ENCODE results near the gene GNA14.
"Not testable (repeated sequence)": the region's sequence is repeated elsewhere in the genome, so short reads cannot be mapped to it uniquely, and the experiment has no call there.

Gene GNA14

DNA sequence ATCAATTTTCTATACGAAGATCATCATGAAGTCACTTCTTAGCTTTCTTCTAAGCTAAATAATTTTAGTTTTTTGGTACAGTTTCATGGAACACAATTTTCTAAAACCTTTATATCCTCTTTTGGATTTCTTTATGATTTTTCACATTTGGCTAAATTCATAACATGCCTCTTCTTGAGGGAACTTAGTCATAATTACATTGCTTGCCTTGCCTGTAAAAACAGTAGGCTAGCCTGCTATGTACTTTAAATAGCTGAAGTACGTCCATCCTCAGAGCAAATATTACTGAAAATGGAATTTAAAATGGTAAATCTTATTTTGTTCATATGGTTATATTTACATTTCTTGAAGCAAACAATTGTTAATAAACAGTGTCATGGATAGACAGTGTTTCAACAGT lies 245.8 kb downstream of the GNA14 start:
- no peak for DNase-seq (ENCODE audit: low spot score)

DNA sequence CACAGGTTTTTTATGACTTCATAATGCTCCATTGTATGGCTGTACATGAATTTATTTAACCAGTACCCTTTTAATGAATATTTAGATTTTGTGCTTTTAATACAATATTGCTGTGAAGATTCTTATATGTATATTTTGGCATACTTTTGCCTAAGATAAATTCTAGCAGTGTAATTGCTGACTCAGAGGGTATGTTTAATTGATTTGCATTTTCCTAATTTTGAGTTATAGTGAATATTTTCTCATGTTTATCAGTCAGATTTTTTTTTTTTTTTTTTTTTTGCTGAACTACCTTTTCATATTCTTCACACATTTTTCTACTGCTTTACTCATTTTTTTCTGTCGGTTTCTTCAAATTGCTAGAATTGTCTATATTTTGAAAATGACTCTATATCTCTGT lies 248.2 kb downstream of the GNA14 start:
- no peak for DNase-seq (ENCODE audit: low spot score)

DNA sequence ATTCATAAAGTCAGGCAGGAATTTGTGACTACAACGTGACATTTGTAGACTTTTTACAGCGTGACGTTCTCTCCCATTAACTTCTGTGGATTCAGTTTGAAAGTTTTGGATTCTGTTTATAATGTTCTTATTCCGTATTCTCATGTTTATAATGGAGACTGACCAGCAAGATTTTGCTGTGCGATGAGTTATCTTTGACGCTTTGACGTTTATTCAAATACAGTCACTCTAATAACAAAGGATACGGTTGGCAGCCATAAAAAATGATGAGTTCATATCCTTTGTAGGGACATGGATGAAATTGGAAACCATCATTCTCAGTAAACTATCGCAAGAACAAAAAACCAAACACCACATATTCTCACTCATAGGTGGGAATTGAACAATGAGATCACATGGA lies 249.5 kb downstream of the GNA14 start:
- not testable (repeated sequence) for DNase-seq (ENCODE audit: low spot score)

DNA sequence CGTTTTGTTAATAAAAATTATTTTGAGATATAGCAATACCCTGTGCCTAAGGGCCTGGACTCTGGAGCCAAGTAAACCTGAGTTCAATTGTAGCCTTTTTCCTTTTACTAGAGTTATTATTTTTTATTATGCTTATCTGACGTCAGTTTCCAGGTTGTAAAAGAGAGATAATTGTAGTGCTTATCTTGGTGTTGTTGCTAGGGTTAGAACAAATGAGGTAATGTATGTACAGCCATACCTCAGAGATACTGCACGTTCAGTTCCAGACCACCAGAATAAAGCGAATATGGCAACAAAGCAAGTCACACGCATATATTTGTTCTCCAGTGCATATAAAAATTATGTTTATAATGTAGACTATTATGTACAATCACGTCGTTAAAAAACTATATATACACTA lies 255.8 kb downstream of the GNA14 start:
- DNase-seq (ENCODE audit: low spot score) = no peak

DNA sequence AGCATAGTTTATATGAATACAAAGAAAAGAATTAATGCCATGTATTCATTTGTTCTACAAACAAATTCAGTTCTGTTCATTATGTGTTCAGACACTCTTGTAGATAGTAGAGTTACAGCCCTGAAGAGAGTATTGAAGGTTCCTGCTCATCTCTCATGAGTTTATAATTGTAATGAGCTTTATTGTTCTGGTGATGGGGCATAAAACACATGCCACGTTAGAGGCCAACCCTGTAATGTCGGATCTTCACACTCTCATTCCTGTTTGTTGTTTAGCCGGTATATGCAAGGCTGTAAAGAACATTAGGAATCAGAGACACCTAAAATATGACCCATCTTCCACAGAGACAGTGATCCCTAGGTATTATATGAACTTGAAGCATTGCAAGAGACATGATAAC lies 256.3 kb downstream of the GNA14 start:
- DNase-seq (ENCODE audit: low spot score) = no peak

DNA sequence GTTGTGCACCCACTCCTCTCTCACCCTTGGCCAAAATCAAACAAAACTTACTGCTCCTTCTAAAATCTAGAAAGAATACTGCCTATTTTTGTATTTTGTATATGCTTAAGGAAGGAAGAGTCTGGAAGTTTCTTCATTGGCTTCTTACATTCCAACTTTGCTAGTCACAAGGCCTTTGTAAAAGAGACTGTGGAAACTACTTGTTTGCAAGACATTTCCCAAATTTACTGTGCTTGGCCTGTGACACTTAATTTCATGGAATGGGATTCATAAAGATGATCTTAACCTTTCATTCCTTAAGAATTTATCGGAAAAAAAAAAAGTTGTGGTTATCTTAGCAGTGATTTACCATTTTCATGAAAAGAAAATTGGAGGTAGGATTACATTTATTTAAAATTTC lies 261.9 kb downstream of the GNA14 start:
- DNase-seq (ENCODE audit: low spot score) = no peak

DNA sequence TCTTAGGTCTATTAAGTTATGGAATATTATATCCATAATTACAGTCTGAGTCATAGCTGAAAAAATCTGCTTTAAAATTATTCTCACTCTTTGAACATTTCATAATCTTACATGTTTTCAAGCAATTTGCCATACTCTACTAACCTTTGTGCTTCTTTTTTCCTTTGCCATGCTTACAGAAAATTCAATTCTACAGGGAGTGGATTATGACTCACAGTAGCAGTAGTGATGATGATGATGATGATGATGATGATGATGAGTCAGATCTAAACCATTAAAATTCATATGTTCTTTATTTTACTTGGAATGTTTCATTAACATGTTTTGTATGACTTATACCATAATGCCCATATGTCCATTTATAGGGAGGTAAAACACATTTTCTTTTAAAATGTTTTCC lies 263.7 kb downstream of the GNA14 start:
- no peak for DNase-seq (ENCODE audit: low spot score)

DNA sequence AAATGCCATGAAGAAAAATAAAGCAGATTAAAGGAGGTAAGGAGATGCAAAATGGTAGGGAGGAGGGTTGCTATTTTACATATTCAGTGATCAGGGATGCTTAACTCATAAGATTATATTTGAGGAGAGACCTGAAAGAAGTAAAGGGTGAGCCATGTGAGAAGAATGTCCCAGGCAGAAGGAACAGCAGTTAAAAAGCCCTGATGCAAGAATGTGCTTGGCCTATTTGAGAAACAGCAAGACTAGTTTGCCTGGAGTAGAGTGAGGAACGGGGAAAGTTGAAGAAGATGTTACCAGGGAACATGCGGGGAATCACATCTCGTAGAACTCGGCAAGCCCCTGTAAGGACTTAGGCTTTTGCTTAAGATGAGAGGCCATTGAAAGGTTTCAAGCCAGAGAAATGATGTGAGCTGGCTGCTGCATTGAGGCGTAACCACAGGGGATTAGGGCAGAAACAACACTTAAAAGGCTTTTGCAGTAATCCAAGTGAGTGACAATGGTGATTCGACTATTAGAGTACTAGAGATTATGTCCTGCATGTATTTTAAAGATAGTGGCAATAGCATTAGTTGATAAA lies 272.1 kb downstream of the GNA14 start:
- no peak for DNase-seq (ENCODE audit: low spot score)

DNA sequence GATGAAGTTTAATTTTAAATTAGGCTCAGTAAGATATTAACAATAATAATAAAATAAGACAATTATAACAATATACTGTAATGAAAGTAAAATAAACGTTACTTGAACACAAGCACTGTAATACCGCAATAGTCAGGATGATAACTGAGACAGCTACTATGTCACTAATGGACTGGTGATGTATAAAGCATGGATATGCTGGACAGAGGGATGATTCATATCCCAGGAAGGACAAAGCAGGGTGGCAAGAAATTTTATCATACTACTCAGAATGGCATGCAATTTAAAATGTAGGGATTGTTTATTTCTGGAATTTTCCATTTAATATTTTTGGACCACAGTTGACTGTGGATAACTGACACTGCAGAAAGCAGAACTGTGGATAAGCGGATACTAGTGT lies 273.9 kb downstream of the GNA14 start:
- DNase-seq (ENCODE audit: low spot score) = no peak
